Aorta (tissue), 5 donors: ENCODE data around the gene PCDHGA4. TPM values are rescaled to one million over a fixed set of nuclear protein-coding genes. Genes with fewer than 3 reads are reported as not detected.

Source experiments
- ATAC-seq: fragments of 200-7000 bp; cut with Tn5 transposase; one replicate; pipeline ENCODE4 v1.9.1; 2022; ENCODE audit warnings: moderate library complexity; ENCODE audit not compliant: low FRiP score
- DNase-seq, 2 donors: peaks; one replicate each; pipeline ENCODE4 v3.0.0-alpha.2; 2020
- H3K27ac ChIP-seq, 2 donors: one replicate each; pipeline ENCODE4 v1.5.1; 2013; ENCODE audit warnings: low read length in 2 of 2, mild to moderate bottlenecking in 2 of 2, moderate library complexity in 2 of 2, control low read depth in 1 of 2, inconsistent platforms in 1 of 2, low read depth in 1 of 2
- H3K27me3 ChIP-seq, 2 donors: one replicate each; pipeline ENCODE4 v1.6.1; 2013; ENCODE audit warnings: control low read depth in 1 of 2, low read length in 1 of 2, mild to moderate bottlenecking in 1 of 2, moderate library complexity in 1 of 2; ENCODE audit not compliant: insufficient read depth in 2 of 2, control insufficient read depth in 1 of 2
- H3K36me3 ChIP-seq, 2 donors: one replicate each; pipeline ENCODE4 v1.6.1; 2013; ENCODE audit warnings: control low read depth in 1 of 2, low read length in 1 of 2, mild to moderate bottlenecking in 1 of 2; ENCODE audit not compliant: insufficient read depth in 2 of 2, control insufficient read depth in 1 of 2
- H3K4me1 ChIP-seq, 2 donors: one replicate each; pipeline ENCODE4 v1.6.1; 2013; ENCODE audit warnings: low read length in 2 of 2, control low read depth in 1 of 2, mild to moderate bottlenecking in 1 of 2, moderate library complexity in 1 of 2; ENCODE audit not compliant: insufficient read depth in 2 of 2, control insufficient read depth in 1 of 2
- H3K4me3 ChIP-seq, 2 donors: one replicate each; pipeline ENCODE4 v1.5.1; 2013; ENCODE audit warnings: low read length in 2 of 2, control low read depth in 1 of 2, mild to moderate bottlenecking in 1 of 2
- H3K9me3 ChIP-seq: one replicate; pipeline ENCODE4 v1.6.1; 2013; ENCODE audit warnings: mild to moderate bottlenecking, low read length; ENCODE audit not compliant: control insufficient read depth
- WGBS, 2 donors: extraction: QIAGEN DNeasy Blood & Tissue Kit; methylation state at CpG; one replicate each; pipeline ENCODE4 v1.1.7; 2013; 5-methylcytosine and 5-hydroxymethylcytosine counted together
- intact Hi-C, 2 donors: fragments of 100-400 bp; cut with DNase I; formaldehyde crosslinking; loops; one replicate each; pipeline versions ENCODE4 v1.14.2 to v1.15.0; 2022
- polyA plus RNA-seq, 2 donors: library from polyadenylated mRNA; stranded (reverse); fragments of 200-250 nt; gene quantifications; one replicate each; pipeline ENCODE4 v1.2.3, GENCODE V29; 2013
- total RNA-seq, 2 donors: library from RNA; stranded (reverse); fragmentation: NEBNext Ultra II Directional; extraction: Animal tissue kit (Norgen Biotek cat#: 25700); gene quantifications; one replicate each; pipeline ENCODE4 v1.2.1, GENCODE V29; 2021
- donor health status: healthy with polysubstance abuse.
- donor health status: Bipolar disorder and iron deficiency.
- donor health status: DM: no; HTN: no; CAD: no.
- donor health status: DM: no; HTN: no; CAD: no.
- donor health status: DM: yes; HTN: yes; CAD: no.

Gene PCDHGA4
- total and polyA plus RNA-seq, 4 donors: 1.3 to 10.2 (median 4.6) TPM

DNA sequence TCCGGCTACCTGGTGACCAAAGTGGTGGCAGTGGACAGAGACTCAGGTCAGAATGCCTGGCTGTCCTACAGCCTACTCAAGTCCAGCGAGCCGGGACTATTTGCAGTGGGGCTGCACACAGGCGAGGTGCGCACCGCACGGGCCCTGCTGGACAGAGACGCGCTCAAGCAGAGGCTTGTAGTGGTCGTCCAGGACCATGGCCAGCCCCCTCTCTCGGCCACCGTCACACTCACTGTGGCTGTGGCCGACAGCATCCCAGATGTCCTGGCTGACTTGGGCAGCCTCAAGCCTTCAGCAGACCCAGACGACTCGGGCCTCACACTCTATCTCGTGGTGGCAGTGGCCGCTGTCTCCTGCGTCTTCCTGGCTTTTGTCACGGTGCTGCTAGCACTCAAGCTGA, 2.1 kb downstream of the PCDHGA4 start:
- 41 to 45% methylated on average over 19 of the region's 19 CpGs for whole genome bisulfite sequencing, 2 donors
- intact Hi-C loops: loop anchor here in 1 of 2 donors (10.0 kb wide), 1 partner anchor 122 kb away; no protein-coding TSS in a partner anchor
- Histone ChIP-seq H3K27ac (no peak overlapping the region), H3K36me3 (no peaks in the 10 kb centered on the region), H3K4me1 (no peaks in the 10 kb centered on the region), H3K27me3 (no peaks in the 10 kb centered on the region), H3K4me3 (no peak overlapping the region), H3K9me3 (peaks cover 37% of the 10 kb centered on the region)
- ATAC-seq (no peak), DNase-seq (no peak)

DNA sequence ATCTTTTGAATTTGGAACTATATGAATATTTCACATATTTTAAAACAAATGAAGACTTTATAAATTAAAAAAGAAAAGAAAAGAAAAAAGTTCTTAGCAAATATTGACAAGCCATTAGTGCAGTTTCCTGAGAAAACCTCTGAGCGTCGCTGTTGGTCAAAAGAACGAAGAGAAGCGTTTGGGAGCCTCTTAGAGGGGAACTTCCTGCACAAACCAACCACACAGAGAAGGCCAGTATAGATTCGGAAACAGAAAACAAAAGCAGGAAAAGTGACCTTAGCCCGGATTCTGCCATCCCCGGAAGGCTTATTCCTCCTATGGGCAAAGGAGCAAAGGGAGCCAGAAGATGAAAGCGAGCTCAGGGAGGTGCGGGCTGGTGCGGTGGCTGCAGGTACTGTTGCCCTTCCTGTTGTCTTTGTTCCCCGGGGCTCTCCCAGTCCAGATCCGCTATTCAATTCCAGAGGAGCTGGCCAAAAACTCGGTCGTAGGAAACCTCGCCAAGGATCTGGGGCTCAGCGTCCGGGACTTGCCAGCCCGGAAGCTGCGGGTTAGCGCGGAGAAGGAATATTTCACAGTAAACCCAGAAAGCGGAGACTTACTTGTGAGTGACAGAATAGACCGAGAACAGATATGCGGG, 5.1 kb downstream of the PCDHGA4 start, which contains the start of gene PCDHGB2:
TSS of gene PCDHGB2 (plus strand) at position 205 of the 637 bp plus-strand sequence. CDS start at position 347, 142 bp downstream.
- H3K4me1 ChIP-seq: no peaks in the 10 kb centered on the region
- no peaks in the 10 kb centered on the region for H3K36me3 ChIP-seq
- DNase-seq (peak in 1 of 2 donors; percentile 58), ATAC-seq (no peak)
- H3K27me3 ChIP-seq: no peaks in the 10 kb centered on the region
- no peak within 1 kb of the TSS for H3K27ac ChIP-seq
- 15% methylated on average over 24 of the region's 24 CpGs for WGBS, 2 donors
- H3K9me3 ChIP-seq: peaks cover 45% of the 10 kb centered on the region
- H3K4me3 ChIP-seq: peak within 1 kb of the TSS in 1 of 2 donors; percentile 19
- intact Hi-C loops: loop anchor here in 1 of 2 donors (10.0 kb wide), 1 partner anchor 125 kb away; no protein-coding TSS in a partner anchor

DNA sequence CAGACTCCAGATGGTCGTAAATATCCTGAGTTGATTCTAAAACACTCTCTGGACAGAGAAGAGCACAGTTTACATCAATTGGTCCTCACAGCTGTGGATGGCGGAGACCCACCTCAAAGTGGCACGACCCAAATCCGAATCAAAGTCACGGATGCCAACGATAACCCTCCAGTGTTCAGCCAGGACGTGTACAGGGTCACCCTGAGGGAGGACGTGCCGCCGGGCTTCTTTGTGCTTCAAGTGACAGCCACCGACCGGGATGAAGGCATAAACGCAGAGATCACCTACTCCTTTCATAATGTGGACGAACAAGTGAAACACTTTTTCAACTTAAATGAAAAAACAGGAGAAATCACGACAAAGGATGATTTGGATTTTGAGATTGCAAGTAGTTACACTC, 5.9 kb downstream of the PCDHGA4 start:
- H3K9me3 ChIP-seq: peaks cover 46% of the 10 kb centered on the region
- intact Hi-C loops: no loop called here
- H3K36me3 ChIP-seq: no peaks in the 10 kb centered on the region
- 26 to 30% methylated on average over 15 of the region's 15 CpGs for WGBS, 2 donors
- H3K27me3 ChIP-seq: no peaks in the 10 kb centered on the region
- H3K4me3 ChIP-seq: no peak overlapping the region
- DNase-seq (no peak), ATAC-seq (no peak)
- no peaks in the 10 kb centered on the region for H3K4me1 ChIP-seq
- H3K27ac ChIP-seq: no peak overlapping the region

DNA sequence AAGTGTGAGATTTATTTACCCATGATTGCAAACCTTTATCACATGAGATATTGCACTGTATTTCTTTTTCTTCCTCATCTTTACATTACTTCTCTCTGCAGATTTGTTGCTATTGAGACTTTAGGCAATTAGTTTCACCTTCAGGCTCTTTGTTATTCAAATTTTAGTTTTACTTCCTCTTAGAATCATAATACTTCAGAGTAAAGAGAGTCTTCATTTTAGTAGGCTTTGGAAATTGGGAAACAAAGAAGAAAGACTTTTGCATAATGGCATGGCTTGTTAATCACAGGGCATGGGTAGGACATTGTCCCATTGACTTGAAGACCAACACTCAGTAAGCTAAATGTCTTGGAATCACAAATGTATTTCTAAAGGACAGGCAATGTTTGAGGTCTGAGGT, 7.9 kb downstream of the PCDHGA4 start:
- Histone ChIP-seq H3K36me3 (no peaks in the 10 kb centered on the region), H3K27ac (no peak overlapping the region), H3K27me3 (no peaks in the 10 kb centered on the region), H3K4me1 (no peaks in the 10 kb centered on the region), H3K9me3 (peaks cover 42% of the 10 kb centered on the region), H3K4me3 (no peak overlapping the region)
- intact Hi-C loops: no loop called here
- no peak for ATAC-seq
- DNase-seq: no peak

DNA sequence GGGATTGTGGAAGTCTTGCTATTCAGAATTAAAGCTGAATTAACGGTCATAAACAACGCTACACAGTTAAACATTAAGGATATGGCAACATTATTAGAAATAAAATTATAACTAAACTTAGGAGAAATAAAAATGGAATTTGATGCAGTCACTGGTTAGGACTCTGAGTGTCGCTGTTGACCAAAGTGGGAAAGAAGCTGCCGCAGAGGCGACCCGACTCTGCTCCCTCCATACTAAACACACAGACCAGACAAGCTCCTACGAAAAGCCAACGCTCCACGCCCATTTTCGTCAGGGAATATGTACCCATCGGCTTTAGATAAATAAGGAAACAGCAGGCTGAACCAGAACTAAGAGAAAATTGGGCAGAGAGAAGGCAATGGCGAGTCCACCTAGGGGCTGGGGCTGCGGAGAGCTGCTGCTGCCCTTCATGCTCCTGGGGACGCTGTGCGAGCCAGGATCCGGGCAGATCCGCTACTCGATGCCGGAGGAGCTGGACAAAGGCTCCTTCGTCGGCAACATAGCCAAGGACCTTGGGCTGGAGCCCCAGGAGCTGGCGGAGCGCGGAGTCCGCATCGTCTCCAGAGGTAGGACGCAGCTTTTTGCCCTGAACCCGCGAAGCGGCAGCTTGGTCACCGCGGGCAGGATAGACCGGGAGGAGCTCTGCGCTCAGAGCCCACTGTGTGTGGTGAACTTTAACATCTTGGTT, 9.3 kb downstream of the PCDHGA4 start, which contains the start of gene PCDHGA5:
TSS of gene PCDHGA5 (plus strand) at position 211 of the 709 bp plus-strand sequence. CDS start at position 380, 169 bp downstream.
- Histone ChIP-seq H3K27ac (no peak within 1 kb of the TSS), H3K4me1 (no peaks in the 10 kb centered on the region), H3K36me3 (no peaks in the 10 kb centered on the region), H3K9me3 (peaks cover 39% of the 10 kb centered on the region), H3K4me3 (no peak within 1 kb of the TSS), H3K27me3 (no peaks in the 10 kb centered on the region)
- DNase-seq (peak in 1 of 2 donors; percentile 55), ATAC-seq (no peak)
- intact Hi-C loops: no loop called here
- 11 to 15% methylated on average over 34 of the region's 34 CpGs for WGBS, 2 donors

DNA sequence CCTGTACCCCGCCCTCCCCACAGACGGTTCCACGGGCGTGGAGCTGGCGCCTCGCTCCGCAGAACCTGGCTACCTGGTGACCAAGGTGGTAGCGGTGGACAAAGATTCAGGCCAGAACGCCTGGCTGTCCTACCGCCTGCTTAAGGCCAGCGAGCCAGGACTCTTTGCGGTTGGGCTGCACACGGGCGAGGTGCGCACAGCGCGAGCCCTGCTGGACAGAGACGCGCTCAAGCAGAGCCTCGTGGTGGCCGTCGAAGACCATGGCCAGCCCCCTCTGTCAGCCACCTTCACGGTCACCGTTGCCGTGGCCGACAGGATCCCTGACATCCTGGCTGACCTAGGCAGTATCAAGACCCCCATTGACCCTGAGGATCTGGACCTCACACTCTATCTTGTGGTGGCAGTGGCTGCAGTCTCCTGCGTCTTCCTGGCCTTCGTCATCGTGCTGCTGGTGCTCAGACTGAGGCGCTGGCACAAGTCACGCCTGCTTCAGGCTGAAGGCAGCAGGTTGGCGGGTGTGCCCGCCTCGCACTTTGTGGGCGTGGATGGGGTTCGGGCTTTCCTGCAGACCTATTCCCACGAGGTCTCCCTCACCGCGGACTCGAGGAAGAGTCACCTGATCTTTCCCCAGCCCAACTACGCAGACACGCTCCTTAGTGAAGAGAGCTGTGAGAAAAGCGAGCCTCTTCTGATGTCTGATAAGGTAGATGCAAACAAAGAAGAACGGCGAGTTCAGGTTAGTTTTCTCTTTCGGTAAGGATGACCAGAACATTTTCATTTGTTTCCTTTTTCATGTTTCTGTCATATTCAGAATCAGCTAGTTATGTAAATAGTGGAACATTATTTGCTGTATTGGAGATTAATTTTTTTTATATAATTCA, 11.4 kb downstream of the PCDHGA4 start:
- DNase-seq (no peak), ATAC-seq (no peak)
- H3K27me3 ChIP-seq: no peaks in the 10 kb centered on the region
- intact Hi-C loops: no loop called here
- H3K4me3 ChIP-seq: no peak overlapping the region
- 29 to 30% methylated on average over 46 of the region's 46 CpGs for WGBS, 2 donors
- H3K36me3 ChIP-seq: no peaks in the 10 kb centered on the region
- no peak overlapping the region for H3K27ac ChIP-seq
- peaks cover 42% of the 10 kb centered on the region for H3K9me3 ChIP-seq
- no peaks in the 10 kb centered on the region for H3K4me1 ChIP-seq

DNA sequence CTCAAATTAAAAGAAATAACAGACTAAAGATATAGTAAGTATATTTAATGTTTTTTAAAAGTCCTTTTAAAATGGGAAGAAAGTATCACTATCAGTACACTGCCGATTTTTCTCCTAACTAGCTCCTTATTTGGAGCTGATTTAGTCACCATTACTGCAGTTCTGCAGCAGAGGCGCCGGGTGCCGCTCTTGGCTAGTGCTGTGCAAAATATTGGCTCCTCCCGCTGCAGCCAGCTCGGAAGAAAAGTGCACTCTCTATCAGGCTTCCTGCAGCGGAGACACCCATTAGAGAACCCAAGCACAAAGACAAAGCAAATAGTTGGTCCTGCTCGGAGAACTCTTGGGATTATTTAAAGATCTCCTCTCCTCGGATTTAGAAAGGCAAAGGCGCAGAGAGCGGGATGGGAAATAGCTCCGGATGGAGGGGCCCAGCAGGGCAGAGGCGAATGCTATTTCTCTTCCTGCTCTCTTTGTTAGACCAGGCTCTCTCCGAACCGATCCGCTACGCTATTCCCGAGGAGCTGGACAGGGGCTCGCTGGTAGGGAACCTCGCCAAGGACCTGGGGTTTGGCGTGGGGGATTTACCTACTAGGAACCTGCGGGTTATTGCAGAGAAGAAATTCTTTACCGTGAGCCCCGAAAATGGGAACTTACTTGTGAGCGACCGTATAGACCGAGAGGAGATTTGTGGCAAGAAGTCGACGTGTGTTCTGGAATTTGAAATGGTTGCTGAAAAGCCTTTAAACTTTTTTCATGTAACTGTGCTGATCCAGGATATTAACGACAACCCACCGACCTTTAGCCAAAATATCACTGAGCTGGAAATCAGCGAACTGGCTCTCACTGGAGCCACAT, 15.4 kb downstream of the PCDHGA4 start, which contains the start of gene PCDHGB3:
TSS of gene PCDHGB3 (plus strand) at position 249 of the 855 bp plus-strand sequence. CDS start at position 402, 153 bp downstream.
- WGBS, 2 donors: 14 to 17% methylated on average over 32 of the region's 32 CpGs
- Histone ChIP-seq H3K4me1 (no peaks in the 10 kb centered on the region), H3K9me3 (peaks cover 45% of the 10 kb centered on the region), H3K4me3 (no peak within 1 kb of the TSS), H3K36me3 (no peaks in the 10 kb centered on the region), H3K27ac (no peak within 1 kb of the TSS), H3K27me3 (no peaks in the 10 kb centered on the region)
- ATAC-seq (no peak), DNase-seq (no peak)
- intact Hi-C loops: loop anchor here in 1 of 2 donors (5.0 kb wide), 1 partner anchor 52 kb away; the partner anchor contains the start of gene PCDHGA11
